GM12873 (cell line): Measurements from ENCODE around the gene UNG.

ENCODE experiments used
- TF ChIP-seq, protein P1 (sequence below): IDR thresholded peaks from 2 replicates; pipeline ENCODE4 v1.5.1; 2012; ENCODE audit warnings: low read depth, mild to moderate bottlenecking, moderate library complexity, low read length, control low read depth; ENCODE audit not compliant: insufficient read depth; ENCODE audit errors: missing control alignments

The UNG gene

DNA sequence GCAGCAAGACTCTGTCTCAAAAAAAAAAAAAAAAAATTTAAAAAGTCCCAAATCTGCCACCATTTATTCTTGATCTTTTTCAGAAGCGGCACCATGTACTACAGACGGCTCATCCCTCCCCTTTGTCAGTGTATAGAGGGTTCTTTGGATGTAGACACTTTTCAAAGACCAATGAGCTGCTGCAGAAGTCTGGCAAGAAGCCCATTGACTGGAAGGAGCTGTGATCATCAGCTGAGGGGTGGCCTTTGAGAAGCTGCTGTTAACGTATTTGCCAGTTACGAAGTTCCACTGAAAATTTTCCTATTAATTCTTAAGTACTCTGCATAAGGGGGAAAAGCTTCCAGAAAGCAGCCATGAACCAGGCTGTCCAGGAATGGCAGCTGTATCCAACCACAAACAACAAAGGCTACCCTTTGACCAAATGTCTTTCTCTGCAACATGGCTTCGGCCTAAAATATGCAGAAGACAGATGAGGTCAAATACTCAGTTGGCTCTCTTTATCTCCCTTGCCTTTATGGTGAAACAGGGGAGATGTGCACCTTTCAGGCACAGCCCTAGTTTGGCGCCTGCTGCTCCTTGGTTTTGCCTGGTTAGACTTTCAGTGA is 12.5 kb downstream of the UNG start:
- TF ChIP-seq, protein P1, sequence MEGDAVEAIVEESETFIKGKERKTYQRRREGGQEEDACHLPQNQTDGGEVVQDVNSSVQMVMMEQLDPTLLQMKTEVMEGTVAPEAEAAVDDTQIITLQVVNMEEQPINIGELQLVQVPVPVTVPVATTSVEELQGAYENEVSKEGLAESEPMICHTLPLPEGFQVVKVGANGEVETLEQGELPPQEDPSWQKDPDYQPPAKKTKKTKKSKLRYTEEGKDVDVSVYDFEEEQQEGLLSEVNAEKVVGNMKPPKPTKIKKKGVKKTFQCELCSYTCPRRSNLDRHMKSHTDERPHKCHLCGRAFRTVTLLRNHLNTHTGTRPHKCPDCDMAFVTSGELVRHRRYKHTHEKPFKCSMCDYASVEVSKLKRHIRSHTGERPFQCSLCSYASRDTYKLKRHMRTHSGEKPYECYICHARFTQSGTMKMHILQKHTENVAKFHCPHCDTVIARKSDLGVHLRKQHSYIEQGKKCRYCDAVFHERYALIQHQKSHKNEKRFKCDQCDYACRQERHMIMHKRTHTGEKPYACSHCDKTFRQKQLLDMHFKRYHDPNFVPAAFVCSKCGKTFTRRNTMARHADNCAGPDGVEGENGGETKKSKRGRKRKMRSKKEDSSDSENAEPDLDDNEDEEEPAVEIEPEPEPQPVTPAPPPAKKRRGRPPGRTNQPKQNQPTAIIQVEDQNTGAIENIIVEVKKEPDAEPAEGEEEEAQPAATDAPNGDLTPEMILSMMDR, result no peak

DNA sequence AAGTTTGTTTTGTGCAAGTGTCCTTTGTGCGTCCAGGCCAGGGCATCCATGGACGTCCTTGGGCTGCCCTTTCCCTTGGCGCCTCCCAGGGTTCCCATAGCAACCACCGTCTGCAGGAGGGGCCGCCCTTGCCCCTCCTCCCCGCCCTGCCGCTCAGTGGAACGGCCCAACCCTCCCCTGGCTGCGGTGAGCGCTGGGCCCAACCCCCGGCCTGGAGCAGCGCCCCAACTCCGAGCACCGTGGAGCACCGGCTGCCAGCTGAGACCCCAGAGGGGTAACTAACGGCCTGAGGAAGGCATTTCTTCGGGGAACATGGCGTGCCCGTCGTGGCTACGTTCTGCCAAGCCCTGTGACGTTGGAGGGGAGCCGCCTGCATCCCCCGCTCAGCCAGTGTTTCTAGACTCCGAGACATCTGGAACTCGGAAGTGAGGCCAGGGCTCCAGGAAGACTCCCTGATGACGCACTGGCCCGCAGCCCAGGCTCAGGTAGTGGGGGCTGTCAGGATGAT is 13.6 kb downstream of the UNG start:
- TF ChIP-seq, protein P1, result no peak

DNA sequence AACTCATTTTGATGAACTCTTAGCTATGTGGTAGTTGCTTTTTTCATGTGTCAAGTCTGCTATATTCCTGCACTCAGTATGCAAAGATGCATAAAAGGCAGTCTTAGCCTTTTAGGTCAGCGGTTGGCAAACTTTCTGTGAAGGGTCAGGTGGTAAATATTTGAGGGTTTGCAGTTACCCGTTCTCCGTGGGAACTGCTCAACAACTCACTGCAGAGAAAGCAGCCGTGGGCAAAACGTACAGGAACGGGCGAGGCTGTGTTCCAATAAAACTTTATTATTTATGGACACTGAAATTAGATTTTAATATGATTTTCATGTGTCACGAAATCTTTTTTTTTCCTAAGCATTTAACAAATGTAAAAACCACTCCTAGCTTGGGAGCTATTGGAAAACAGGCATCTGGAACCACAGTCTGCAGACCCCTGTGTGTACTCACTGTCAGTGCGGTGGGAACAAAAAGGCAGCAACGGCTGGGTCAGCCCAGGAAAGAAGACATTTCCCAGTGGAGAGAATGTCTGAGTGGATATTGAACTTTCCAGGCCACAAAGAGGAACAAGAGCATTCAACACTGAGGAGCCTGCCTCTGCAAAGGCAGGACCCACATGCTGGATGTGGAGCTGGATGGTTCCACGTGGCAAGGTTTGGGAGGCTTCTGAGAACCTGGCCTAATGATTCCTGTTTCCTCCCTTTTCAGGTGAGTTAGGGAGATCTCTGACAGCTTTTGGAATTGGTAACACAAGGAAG is 15.5 kb downstream of the UNG start:
- TF ChIP-seq, protein P1, result no peak

DNA sequence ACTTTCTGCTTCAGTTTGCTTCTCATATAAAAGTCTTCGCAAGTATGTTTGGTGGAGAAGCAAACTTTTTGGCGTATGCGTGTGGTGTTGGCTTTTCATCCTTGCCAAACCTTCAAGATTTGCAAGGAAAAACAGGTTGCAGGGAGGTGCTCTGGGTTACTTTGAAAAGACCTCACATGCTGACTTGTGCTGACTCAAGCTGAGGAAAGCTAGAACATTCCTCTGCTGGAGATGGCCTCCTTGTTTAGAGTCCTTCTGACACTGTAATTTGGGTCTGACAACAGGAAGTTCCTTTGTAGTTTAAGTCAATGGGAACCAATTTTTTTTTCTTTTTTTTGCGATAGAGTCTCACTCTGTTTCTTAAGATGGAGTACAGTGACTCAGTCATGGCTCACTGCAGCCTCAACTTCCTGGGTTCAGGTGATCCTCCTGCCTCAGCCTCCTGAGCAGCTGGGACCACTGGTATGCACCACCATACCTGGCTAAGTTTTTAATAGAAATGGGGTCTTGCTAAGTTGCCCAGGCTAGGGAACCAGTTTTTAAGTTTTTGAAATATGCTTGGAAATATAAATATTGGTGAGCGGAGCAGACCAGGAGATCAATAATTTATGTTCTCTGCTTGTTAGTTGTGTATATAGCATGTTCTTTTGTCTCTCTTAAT is 16.4 kb downstream of the UNG start:
- TF ChIP-seq, protein P1, result no peak

DNA sequence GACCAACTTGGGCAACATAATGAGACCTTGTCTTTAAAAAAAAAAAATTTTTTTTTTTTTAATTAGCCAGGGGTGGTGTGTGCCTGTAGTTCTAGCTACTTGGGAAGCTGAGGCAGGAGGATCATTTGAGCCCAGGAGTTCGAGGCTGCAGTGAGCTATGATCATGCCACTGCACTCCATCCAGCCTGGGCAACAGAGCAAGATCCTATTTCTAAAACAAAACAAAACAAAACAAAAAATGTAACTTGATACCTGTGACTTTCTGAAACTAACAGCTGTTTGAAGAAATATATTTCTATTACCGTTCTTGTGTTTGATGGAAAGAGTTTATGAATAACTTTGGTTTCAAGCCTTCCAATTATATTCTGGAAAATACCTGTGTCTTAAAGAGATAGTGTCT is 17.2 kb downstream of the UNG start:
- TF ChIP-seq, protein P1, result no peak

DNA sequence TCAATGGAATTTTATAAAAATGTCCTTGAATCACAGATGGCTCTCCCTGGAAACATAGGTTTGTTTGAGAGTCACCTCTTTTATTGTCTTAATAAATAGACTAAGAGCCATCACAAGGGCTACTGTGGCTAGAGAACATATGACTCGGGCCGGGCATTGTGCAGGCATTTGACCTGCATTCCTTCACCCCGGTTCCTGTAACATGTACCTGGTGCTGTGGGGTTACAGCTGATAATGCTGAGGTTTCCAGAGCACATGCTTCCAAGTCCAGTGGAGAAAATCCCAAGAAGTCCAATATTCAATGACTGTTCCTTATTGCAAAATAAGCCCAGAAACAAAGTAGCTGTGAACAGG is 18.0 kb downstream of the UNG start:
- TF ChIP-seq, protein P1, result no peak
